Measurements from ENCODE around the gene TCEA3.

Gene TCEA3

GRCh38 chr1:23444596-23445390 lies 20.2 kb upstream of the TCEA3 start:
- DNase-seq, result no peak

GRCh38 chr1:23444104-23444533 lies 19.6 kb upstream of the TCEA3 start:
- no peak for DNase-seq

GRCh38 chr1:23442751-23443150 lies 18.2 kb upstream of the TCEA3 start:
- no peak for DNase-seq

GRCh38 chr1:23441446-23442148 lies 17.0 kb upstream of the TCEA3 start:
- no peak for DNase-seq

- no peak for DNase-seq
Measured at GRCh38 chr1:23438545-23438944, 14.0 kb upstream of the TCEA3 start.

GRCh38 chr1:23437355-23437664 lies 12.8 kb upstream of the TCEA3 start:
- no peak for DNase-seq

GRCh38 chr1:23436520-23437354 lies 12.2 kb upstream of the TCEA3 start:
- DNase-seq, result no peak

- no peak for DNase-seq
Measured at GRCh38 chr1:23434260-23434775, 9.8 kb upstream of the TCEA3 start.

- no peak for DNase-seq
Measured at GRCh38 chr1:23433122-23433521, 8.6 kb upstream of the TCEA3 start.

GRCh38 chr1:23431431-23431830 lies 6.9 kb upstream of the TCEA3 start:
- no peak for DNase-seq

GRCh38 chr1:23430803-23431202 lies 6.3 kb upstream of the TCEA3 start:
- DNase-seq, result no peak

GRCh38 chr1:23428136-23428905 lies 3.8 kb upstream of the TCEA3 start:
- no peak for DNase-seq

- DNase-seq, result no peak
Measured at GRCh38 chr1:23427550-23427949, 3.0 kb upstream of the TCEA3 start.

GRCh38 chr1:23426828-23427227 lies 2.3 kb upstream of the TCEA3 start:
- DNase-seq, result no peak

- DNase-seq, result no peak
Measured at GRCh38 chr1:23425193-23425494, 596 bp upstream of the TCEA3 start.

GRCh38 chr1:23423415-23424292 lies 894 bp downstream of the TCEA3 start:
- DNase-seq, result no peak

GRCh38 chr1:23422941-23423340 lies 1.6 kb downstream of the TCEA3 start:
- DNase-seq, result no peak

- no peak for DNase-seq
Measured at GRCh38 chr1:23422241-23422877, 2.2 kb downstream of the TCEA3 start.

GRCh38 chr1:23421753-23422240 lies 2.8 kb downstream of the TCEA3 start:
- no peak for DNase-seq

- DNase-seq, result no peak
Measured at GRCh38 chr1:23421343-23421742, 3.2 kb downstream of the TCEA3 start.

- no peak for DNase-seq
Measured at GRCh38 chr1:23420778-23421177, 3.8 kb downstream of the TCEA3 start.

All from NCI-H1436 treated with DMSO at 0.1 percent for 48 hours (cell line).